Peyer's patch (tissue), 4 donors: ENCODE data around the gene SFI1. TPM values are rescaled to one million over a fixed set of nuclear protein-coding genes. Genes with fewer than 3 reads are reported as not detected.
"Not testable (repeated sequence)": the region's sequence is repeated elsewhere in the genome, so short reads cannot be mapped to it uniquely, and the experiment has no call there.

ENCODE experiments used
- DNase-seq, 3 donors: peaks; one replicate each; pipeline ENCODE4 v3.0.0-alpha.2; 2017 to 2019
- H3K27ac ChIP-seq, 4 donors: fragments of 200-600 bp; sonication (generic); one replicate each; pipeline ENCODE4 v1.5.1; 2016 to 2019
- H3K27me3 ChIP-seq, 2 donors: fragments of 200-600 bp; sonication (generic); one replicate each; pipeline ENCODE4 v1.5.1; 2019
- H3K36me3 ChIP-seq, 3 donors: fragments of 200-600 bp; sonication (generic); one replicate each; pipeline ENCODE4 v1.5.1; 2016 to 2019
- H3K4me1 ChIP-seq, 4 donors: fragments of 200-600 bp; sonication (generic); one replicate each; pipeline ENCODE4 v1.5.1; 2016 to 2019
- H3K4me3 ChIP-seq, 4 donors: fragments of 200-600 bp; sonication (generic); 1 replicate in 3 of 4; 2 replicates in 1 of 4; pipeline ENCODE4 v1.5.1; 2016 to 2019; ENCODE audit warnings: mild to moderate bottlenecking in 1 of 4
- H3K9me3 ChIP-seq, 4 donors: fragments of 200-600 bp; sonication (generic); one replicate each; pipeline ENCODE4 v1.5.1; 2016 to 2019; ENCODE audit warnings: mild to moderate bottlenecking in 1 of 4
- CTCF ChIP-seq, 6 experiments: fragments of 450-650 bp in 4 of 6; fragments of 200-600 bp in 2 of 6; sonication (generic) in 1 of 6; IDR thresholded peaks; one replicate each; pipeline ENCODE4 v1.5.1; 2017 to 2019; ENCODE audit warnings: antibody characterized with exemption in 6 of 6, mild to moderate bottlenecking in 3 of 6, moderate library complexity in 1 of 6
- POLR2A ChIP-seq, 2 donors: fragments of 450-650 bp; IDR thresholded peaks; one replicate each; pipeline ENCODE4 v1.5.1; 2017; ENCODE audit warnings: antibody characterized with exemption in 2 of 2, mild to moderate bottlenecking in 2 of 2, moderate library complexity in 2 of 2
- total RNA-seq, 4 donors: library from RNA; depleted of rRNA; stranded (reverse); fragments of >200 nt; gene quantifications; one replicate each; pipeline ENCODE4 v1.1.0, GENCODE V29; 2016

SFI1 gene
- total RNA-seq, 4 donors from 2014 or later: 124 to 307 (median 198) TPM

DNA sequence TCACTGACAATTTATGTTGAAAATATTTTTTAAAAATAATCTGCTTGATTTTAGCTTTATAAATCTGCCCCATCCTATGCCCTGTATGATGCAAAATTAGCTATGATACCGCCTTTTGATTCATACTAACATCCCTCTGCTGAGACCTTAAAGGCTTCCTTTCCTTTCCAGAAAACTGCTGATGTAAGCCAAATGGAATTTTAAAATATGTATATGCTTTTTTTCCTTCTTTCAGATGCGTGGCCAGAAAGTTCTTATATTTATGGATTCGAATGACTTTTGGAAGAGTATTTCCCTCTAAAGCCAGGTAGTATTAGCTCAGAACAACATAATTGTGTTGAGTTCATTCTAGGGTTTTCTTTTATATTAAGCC is 34.5 kb downstream of the SFI1 start:
- Histone ChIP-seq H3K36me3 (no peaks in the 10 kb centered on the region), H3K9me3 (no peaks in the 10 kb centered on the region), H3K4me1 (no peaks in the 10 kb centered on the region), H3K27me3 (no peaks in the 10 kb centered on the region), H3K27ac (peak overlapping the region in 1 of 4 donors; percentile 18), H3K4me3 (no peak overlapping the region)
- no peak for DNase-seq
- no peak for TF ChIP-seq POLR2A (IDR thresholded peaks at IDR 0.05)
- no peak for TF ChIP-seq CTCF (IDR thresholded peaks at IDR 0.05)

DNA sequence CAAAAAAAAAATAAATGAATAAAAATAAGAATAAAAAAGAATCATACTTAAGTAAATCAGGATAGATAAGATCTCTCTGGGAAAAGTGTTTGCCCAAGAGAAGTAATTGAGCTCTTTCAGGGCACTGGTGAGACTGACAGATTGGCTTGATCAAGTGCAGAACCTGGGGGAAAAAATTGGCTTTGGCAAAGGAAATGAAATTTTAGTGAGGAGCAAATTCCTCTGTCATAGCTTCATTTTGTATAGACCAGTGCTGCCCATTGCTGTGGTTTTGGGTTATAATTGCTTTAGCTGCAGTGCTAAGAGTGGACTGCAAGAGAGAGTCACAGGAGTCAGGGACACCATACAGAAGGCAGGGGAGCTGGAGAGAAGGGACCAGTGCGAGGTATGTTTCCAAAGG is 35.7 kb downstream of the SFI1 start:
- no peak for DNase-seq
- TF ChIP-seq CTCF (IDR thresholded peaks at IDR 0.05) (no peak), POLR2A (IDR thresholded peaks at IDR 0.05) (no peak)
- H3K36me3 ChIP-seq: no peaks in the 10 kb centered on the region
- no peaks in the 10 kb centered on the region for H3K9me3 ChIP-seq
- H3K4me3 ChIP-seq: no peak overlapping the region
- H3K27ac ChIP-seq: no peak overlapping the region
- H3K4me1 ChIP-seq: no peaks in the 10 kb centered on the region
- no peaks in the 10 kb centered on the region for H3K27me3 ChIP-seq

- H3K4me3 ChIP-seq: no peak overlapping the region
- H3K27me3 ChIP-seq: no peaks in the 10 kb centered on the region
- no peak for DNase-seq
- no peaks in the 10 kb centered on the region for H3K4me1 ChIP-seq
- no peaks in the 10 kb centered on the region for H3K9me3 ChIP-seq
- H3K36me3 ChIP-seq: no peaks in the 10 kb centered on the region
- no peak overlapping the region for H3K27ac ChIP-seq
- no peak for TF ChIP-seq POLR2A (IDR thresholded peaks at IDR 0.05)
- TF ChIP-seq CTCF (IDR thresholded peaks at IDR 0.05): no peak
These were observed 37.0 kb downstream of the SFI1 start for GRCh38 chr22:31533374-31533773.

DNA sequence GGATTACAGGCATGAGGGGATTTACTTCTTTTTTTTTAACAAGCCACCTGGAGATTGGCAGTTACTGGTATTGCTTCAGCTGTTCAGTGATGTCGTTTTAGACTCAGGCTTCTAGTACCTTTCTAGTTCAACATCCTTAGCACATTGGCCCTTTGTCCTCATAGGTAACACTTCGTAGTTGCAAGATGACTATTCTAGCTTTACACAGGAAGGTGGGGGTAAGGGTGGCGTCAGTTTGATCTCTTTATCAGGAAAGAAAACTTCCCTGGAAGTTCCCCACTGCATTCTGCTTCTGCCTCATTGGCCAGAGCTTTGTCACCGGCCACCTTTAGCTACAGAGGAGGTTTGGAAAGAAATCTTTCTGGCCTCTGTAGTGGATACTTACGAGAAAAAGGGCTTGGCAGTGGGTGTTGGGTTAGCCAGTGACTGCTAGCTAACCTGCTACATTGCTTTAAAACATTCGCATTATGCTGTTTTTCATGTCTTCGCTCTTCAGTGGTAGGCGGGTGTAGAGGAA is 40.7 kb downstream of the SFI1 start:
- TF ChIP-seq POLR2A (IDR thresholded peaks at IDR 0.05): no peak
- no peak for TF ChIP-seq CTCF (IDR thresholded peaks at IDR 0.05)
- Histone ChIP-seq H3K4me1 (no peaks in the 10 kb centered on the region), H3K4me3 (no peak overlapping the region), H3K9me3 (no peaks in the 10 kb centered on the region), H3K27me3 (no peaks in the 10 kb centered on the region), H3K27ac (no peak overlapping the region), H3K36me3 (no peaks in the 10 kb centered on the region)
- no peak for DNase-seq

GRCh38 chr22:31538815-31539214 is 42.5 kb downstream of the SFI1 start:
- H3K36me3 ChIP-seq: no peaks in the 10 kb centered on the region
- no peak overlapping the region for H3K27ac ChIP-seq
- no peak overlapping the region for H3K4me3 ChIP-seq
- no peaks in the 10 kb centered on the region for H3K4me1 ChIP-seq
- DNase-seq: no peak
- H3K27me3 ChIP-seq: no peaks in the 10 kb centered on the region
- no peak for TF ChIP-seq POLR2A (IDR thresholded peaks at IDR 0.05)
- TF ChIP-seq CTCF (IDR thresholded peaks at IDR 0.05): no peak
- no peaks in the 10 kb centered on the region for H3K9me3 ChIP-seq

- H3K4me1 ChIP-seq, H3K27me3 ChIP-seq, H3K4me3 ChIP-seq, H3K36me3 ChIP-seq, DNase-seq, H3K27ac ChIP-seq, H3K9me3 ChIP-seq: not testable (repeated sequence)
These were observed 43.8 kb downstream of the SFI1 start for GRCh38 chr22:31540166-31540565.
